H1 (cell line): Measurements from ENCODE around the gene EPHA3. TPM values are rescaled to one million over a fixed set of nuclear protein-coding genes. Genes with fewer than 3 reads are reported as not detected.

ENCODE experiments used
- CTCF ChIA-PET: fragments of 300-600 bp; sonication (Branson Sonifier 250); formaldehyde crosslinking; loops from one replicate; lab custom pipeline; 2021; ENCODE audit not compliant: partially characterized antibody; lab: Charles Lee
- POLR2A ChIA-PET: fragments of 300-600 bp; sonication (Branson Sonifier 250); formaldehyde crosslinking; loops from one replicate; lab custom pipeline; 2021; ENCODE audit warnings: inconsistent platforms; ENCODE audit not compliant: partially characterized antibody; lab: Charles Lee
- DNase-seq, 2 experiments: peaks; one replicate each; pipeline versions ENCODE4 v3.0.0 to v3.0.0-alpha.2; 2010 to 2022; ENCODE audit warnings: low spot score in 2 of 2, low read depth in 1 of 2, mixed read lengths in 1 of 2
- FAIRE-seq: peaks from 2 replicates; lab custom pipeline; 2011; peaks lifted over from hg19 to GRCh38; lab: Jason Lieb, UNC
- H2AFZ ChIP-seq: 2 replicates; pipeline ENCODE4 v1.8.1; 2012; ENCODE audit warnings: low read length, inconsistent platforms
- H2AK5ac ChIP-seq: 2 replicates; pipeline ENCODE4 v1.6.1; 2013; ENCODE audit warnings: low read depth, low read length
- H2BK120ac ChIP-seq: replicated peaks from 2 replicates; pipeline ENCODE3; 2013; ENCODE audit warnings: low read depth, low read length, inconsistent platforms
- H2BK12ac ChIP-seq: 2 replicates; pipeline ENCODE4 v1.6.1; 2013; ENCODE audit warnings: low read depth, low read length
- H2BK15ac ChIP-seq: 2 replicates; pipeline ENCODE4 v1.6.1; 2013; ENCODE audit warnings: low read length
- H2BK20ac ChIP-seq: 2 replicates; pipeline ENCODE4 v1.6.1; 2013; ENCODE audit warnings: low read length
- H2BK5ac ChIP-seq: 2 replicates; pipeline ENCODE4 v1.6.1; 2013; ENCODE audit warnings: low read depth, low read length
- H3K14ac ChIP-seq: 2 replicates; pipeline ENCODE4 v1.6.1; 2013; ENCODE audit warnings: inconsistent platforms; ENCODE audit not compliant: insufficient read length
- H3K18ac ChIP-seq: 2 replicates; pipeline ENCODE4 v1.6.1; 2013; ENCODE audit warnings: low read length; ENCODE audit errors: extremely low read depth
- H3K23ac ChIP-seq: 2 replicates; pipeline ENCODE4 v1.6.1; 2013; ENCODE audit warnings: inconsistent platforms; ENCODE audit not compliant: insufficient read length
- H3K23me2 ChIP-seq: 2 replicates; pipeline ENCODE4 v1.6.1; 2013; ENCODE audit warnings: low read depth, low read length
- H3K27ac ChIP-seq: 2 replicates; pipeline ENCODE4 v1.6.1; 2011; ENCODE audit warnings: low read depth, low read length, inconsistent platforms
- H3K27me3 ChIP-seq, 4 experiments: replicated peaks in 1 of 4; 1 replicate in 1 of 4; 2 replicates in 3 of 4; pipeline versions ENCODE4 v1.6.1 to v1.8.1; 2011 to 2013; ENCODE audit warnings: low read length in 3 of 4, mild to moderate bottlenecking in 3 of 4, inconsistent platforms in 2 of 4, mixed read lengths in 2 of 4, moderate library complexity in 1 of 4; ENCODE audit not compliant: control insufficient read depth in 3 of 4, insufficient read depth in 3 of 4; ENCODE audit errors: extremely low read depth in 1 of 4
- H3K36me3 ChIP-seq, 4 experiments: 2 replicates each; pipeline versions ENCODE4 v1.6.1 to v1.8.1; 2011 to 2013; ENCODE audit warnings: mild to moderate bottlenecking in 4 of 4, low read length in 3 of 4, moderate library complexity in 2 of 4, control low read depth in 1 of 4, inconsistent platforms in 1 of 4; ENCODE audit not compliant: insufficient read depth in 4 of 4, control insufficient read depth in 2 of 4
- H3K4ac ChIP-seq: replicated peaks from 2 replicates; pipeline ENCODE3; 2013; ENCODE audit warnings: low read length, low read depth, mixed read lengths, inconsistent platforms; ENCODE audit not compliant: insufficient read length
- H3K4me1 ChIP-seq, 4 experiments: replicated peaks in 1 of 4; 1 replicate in 1 of 4; 2 replicates in 3 of 4; pipeline versions ENCODE4 v1.6.1 to v1.8.1; 2011 to 2013; ENCODE audit warnings: low read length in 3 of 4, inconsistent platforms in 2 of 4, mixed read lengths in 1 of 4; ENCODE audit not compliant: insufficient read depth in 4 of 4, control insufficient read depth in 3 of 4
- H3K4me2 ChIP-seq, 2 experiments: 2 replicates each; pipeline versions ENCODE4 v1.6.1 to v1.8.1; 2011 to 2013; ENCODE audit warnings: low read depth in 2 of 2, low read length in 2 of 2, control low read depth in 1 of 2, inconsistent platforms in 1 of 2, mild to moderate bottlenecking in 1 of 2; ENCODE audit not compliant: insufficient read depth in 1 of 2
- H3K4me3 ChIP-seq, 4 experiments: fragments of 200-600, 300-600 bp in 1 of 4; sonication (generic), shearing (Covaris generic), sonication (Bioruptor Twin) in 1 of 4; 2 replicates each; pipeline versions ENCODE4 v1.5.1 to v1.8.1; 2011 to 2016; ENCODE audit warnings: low read length in 4 of 4, low read depth in 3 of 4, control low read depth in 2 of 4, inconsistent platforms in 2 of 4, mild to moderate bottlenecking in 2 of 4, mixed read lengths in 1 of 4, moderate library complexity in 1 of 4; ENCODE audit not compliant: insufficient read depth in 2 of 4; ENCODE audit errors: extremely low read depth in 1 of 4
- H3K56ac ChIP-seq: replicated peaks from 2 replicates; pipeline ENCODE3; 2013; ENCODE audit warnings: low read depth, mild to moderate bottlenecking, mixed read lengths, low read length, inconsistent platforms; ENCODE audit not compliant: insufficient read length
- H3K79me1 ChIP-seq: 2 replicates; pipeline ENCODE4 v1.6.1; 2013; ENCODE audit warnings: low read depth, low read length, control low read depth
- H3K79me2 ChIP-seq, 2 experiments: 2 replicates each; pipeline versions ENCODE4 v1.6.1 to v1.8.1; 2012 to 2013; ENCODE audit warnings: low read length in 2 of 2, mild to moderate bottlenecking in 2 of 2, inconsistent platforms in 1 of 2; ENCODE audit not compliant: insufficient read depth in 2 of 2, control insufficient read depth in 1 of 2
- H3K9ac ChIP-seq, 4 experiments: replicated peaks in 1 of 4; 1 replicate in 1 of 4; 2 replicates in 3 of 4; pipeline versions ENCODE4 v1.6.1 to v1.8.1; 2011 to 2013; ENCODE audit warnings: low read depth in 3 of 4, low read length in 3 of 4, control low read depth in 2 of 4, mild to moderate bottlenecking in 2 of 4, moderate library complexity in 2 of 4, inconsistent platforms in 1 of 4; ENCODE audit errors: extremely low read depth in 1 of 4
- H3K9me3 ChIP-seq, 2 experiments: 2 replicates each; pipeline versions ENCODE4 v1.6.1 to v1.8.1; 2012 to 2013; ENCODE audit warnings: mild to moderate bottlenecking in 2 of 2, moderate library complexity in 2 of 2, control low read depth in 1 of 2, inconsistent platforms in 1 of 2, low read depth in 1 of 2, low read length in 1 of 2, mixed read lengths in 1 of 2; ENCODE audit not compliant: insufficient read depth in 2 of 2
- H4K20me1 ChIP-seq, 2 experiments: replicated peaks in 1 of 2; 2 replicates each; pipeline versions ENCODE3 to v1.8.1; 2011 to 2013; ENCODE audit warnings: inconsistent platforms in 2 of 2, low read length in 2 of 2, mild to moderate bottlenecking in 1 of 2; ENCODE audit not compliant: insufficient read depth in 2 of 2, control insufficient read depth in 1 of 2
- H4K5ac ChIP-seq: 2 replicates; pipeline ENCODE4 v1.6.1; 2013; ENCODE audit warnings: low read length, low read depth, mixed read lengths, inconsistent platforms; ENCODE audit not compliant: insufficient read length
- H4K8ac ChIP-seq: 2 replicates; pipeline ENCODE4 v1.8.0; 2013; ENCODE audit warnings: mild to moderate bottlenecking, moderate library complexity, low read length, inconsistent platforms; ENCODE audit not compliant: insufficient read depth; ENCODE audit errors: extremely low read depth
- H4K91ac ChIP-seq: replicated peaks from 2 replicates; pipeline ENCODE3; 2013; ENCODE audit warnings: low read length, mixed read lengths, inconsistent platforms; ENCODE audit not compliant: insufficient read length
- BACH1 ChIP-seq: IDR thresholded peaks from 2 replicates; pipeline ENCODE4 v1.6.1; 2012; ENCODE audit warnings: low read length, improper control_type of control experiment
- BCL11A ChIP-seq, 2 experiments: IDR thresholded peaks; one replicate each; pipeline ENCODE4 v1.6.1; 2011; ENCODE audit warnings: low read depth in 2 of 2, low read length in 2 of 2, mild to moderate bottlenecking in 2 of 2
- CREB1 ChIP-seq: IDR thresholded peaks from 2 replicates; pipeline ENCODE4 v1.6.1; 2012; ENCODE audit warnings: inconsistent platforms
- EP300 ChIP-seq, 2 experiments: IDR thresholded peaks; 1 replicate in 1 of 2; 2 replicates in 1 of 2; pipeline ENCODE4 v1.6.1; 2011 to 2012; ENCODE audit warnings: low read depth in 2 of 2, low read length in 2 of 2, mild to moderate bottlenecking in 2 of 2, borderline replicate concordance in 1 of 2, inconsistent platforms in 1 of 2, moderate library complexity in 1 of 2
- KDM4A ChIP-seq: IDR thresholded peaks from one replicate; pipeline ENCODE4 v1.7.1; 2012; ENCODE audit warnings: low read depth, mild to moderate bottlenecking, moderate library complexity, low read length, inconsistent platforms; ENCODE audit not compliant: severe bottlenecking
- MAX ChIP-seq: IDR thresholded peaks from 2 replicates; pipeline ENCODE4 v1.6.1; 2012; ENCODE audit warnings: inconsistent platforms
- NRF1 ChIP-seq: IDR thresholded peaks from 2 replicates; pipeline ENCODE4 v1.6.1; 2011; ENCODE audit warnings: mild to moderate bottlenecking, low read depth, low read length, improper control_type of control experiment
- SUZ12 ChIP-seq: fragments of 200-600 bp; sonication (generic); IDR thresholded peaks from 2 replicates; pipeline ENCODE4 v1.6.1; 2012; ENCODE audit warnings: mild to moderate bottlenecking, inconsistent platforms, low read length, moderate library complexity, mixed read lengths
- WGBS, 2 experiments: shearing (Covaris generic) in 1 of 2; methylation state at CpG; one replicate each; pipeline versions ENCODE4 v1.1.6 to v1.1.7; 2013 to 2015; ENCODE audit warnings: low lambda C conversion rate in 2 of 2, mixed read lengths in 2 of 2, inconsistent platforms in 1 of 2, low coverage in 1 of 2, missing lambda C conversion rate in 1 of 2; ENCODE audit not compliant: insufficient replicate concordance in 2 of 2, insufficient coverage in 1 of 2, insufficient read length in 1 of 2; ENCODE audit errors: extremely low coverage in 1 of 2, missing lambda C conversion rate in 1 of 2; 5-methylcytosine and 5-hydroxymethylcytosine counted together
- polyA plus RNA-seq, 7 experiments: library from polyadenylated mRNA; depleted of rRNA in 3 of 7; stranded (reverse) in 5 of 7; unstranded in 2 of 7; fragments of >200 nt in 5 of 7; fragments of 200-250 nt in 2 of 7; gene quantifications; 1 replicate in 5 of 7; 2 replicates in 1 of 7; 4 replicates in 1 of 7; pipeline versions ENCODE4 v1.2.1 to v1.2.3, GENCODE V29; 2011 to 2013; ENCODE audit warnings: missing spikeins in 2 of 7, mixed read lengths in 2 of 7
- total RNA-seq: library from RNA; stranded (reverse); fragmentation: NEBNext Ultra II Directional; extraction: Animal tissue kit (Norgen Biotek cat#: 25700); gene quantifications from 2 replicates; pipeline ENCODE4 v1.2.1, GENCODE V29; 2021

EPHA3 gene
- total and polyA plus RNA-seq, 2 of the 8 experiments (the other 6 are each of a cell fraction or from before 2014, with no cell fraction given) = 0.09 to 0.22 TPM

GRCh38 chr3:89221924-89222323 is 114.5 kb downstream of the EPHA3 start:
- H2BK20ac ChIP-seq = no peak overlapping the region
- H3K18ac ChIP-seq = no peak overlapping the region
- no peak overlapping the region for H4K8ac ChIP-seq
- H2AFZ ChIP-seq = no peak overlapping the region
- no peak overlapping the region for H3K23ac ChIP-seq
- no peak overlapping the region for H3K4ac ChIP-seq
- DNase-seq (no peak), FAIRE-seq (no peak)
- no peaks in the 10 kb centered on the region for H3K4me1 ChIP-seq
- no peaks in the 10 kb centered on the region for H3K36me3 ChIP-seq
- H3K56ac ChIP-seq = no peak overlapping the region
- no peak overlapping the region for H3K9ac ChIP-seq
- no peaks in the 10 kb centered on the region for H3K23me2 ChIP-seq
- no peak overlapping the region for H4K5ac ChIP-seq
- no peaks in the 10 kb centered on the region for H4K20me1 ChIP-seq
- H2BK120ac ChIP-seq = no peak overlapping the region
- no peak for TF ChIP-seq EP300 (IDR thresholded peaks at IDR 0.05; ENCODE audit: borderline replicate concordance in 1 of 2, low read depth in 2 of 2, low read length in 2 of 2)
- TF ChIP-seq SUZ12 = no peak
- TF ChIP-seq BCL11A (IDR thresholded peaks at IDR 0.05; ENCODE audit: low read depth in 2 of 2, low read length in 2 of 2) = no peak
- TF ChIP-seq KDM4A = no peak
- no peak for TF ChIP-seq BACH1
- no peak for TF ChIP-seq MAX
- no peak for TF ChIP-seq CREB1
- TF ChIP-seq NRF1 = no peak
- no peak overlapping the region for H2AK5ac ChIP-seq
- H3K4me2 ChIP-seq = no peak overlapping the region
- no peak overlapping the region for H2BK15ac ChIP-seq
- no peaks in the 10 kb centered on the region for H3K27me3 ChIP-seq
- H2BK12ac ChIP-seq = no peak overlapping the region
- H2BK5ac ChIP-seq = no peak overlapping the region
- no peaks in the 10 kb centered on the region for H3K9me3 ChIP-seq
- H3K4me3 ChIP-seq = no peak overlapping the region
- H4K91ac ChIP-seq = no peak overlapping the region
- ChIA-PET POLR2A (no interaction called here), CTCF (no interaction called here)
- no peaks in the 10 kb centered on the region for H3K79me1 ChIP-seq
- H3K27ac ChIP-seq = no peak overlapping the region
- WGBS, 2 experiments = 90% methylated on average over 1 of the region's 1 CpG; no CpG with 5 or more reads in 1 of the 2 experiments
- no peaks in the 10 kb centered on the region for H3K79me2 ChIP-seq
- no peak overlapping the region for H3K14ac ChIP-seq
